Stimulated activated CD4-positive, alpha-beta T cell treated with anti-CD3 and anti-CD28 coated beads, Interleukin-15, amount 100 ng/mL, for 1 hour (primary cell): ENCODE results near the gene IMMP2L.
"Not testable (repeated sequence)": the region's sequence is repeated elsewhere in the genome, so short reads cannot be mapped to it uniquely, and the experiment has no call there.

Experiments used
- DNase-seq, 2 donors: peaks; one replicate each; pipeline ENCODE4 v3.0.0-alpha.2; 2020; ENCODE audit warnings: low read depth in 1 of 2, low spot score in 1 of 2

Gene IMMP2L

DNA sequence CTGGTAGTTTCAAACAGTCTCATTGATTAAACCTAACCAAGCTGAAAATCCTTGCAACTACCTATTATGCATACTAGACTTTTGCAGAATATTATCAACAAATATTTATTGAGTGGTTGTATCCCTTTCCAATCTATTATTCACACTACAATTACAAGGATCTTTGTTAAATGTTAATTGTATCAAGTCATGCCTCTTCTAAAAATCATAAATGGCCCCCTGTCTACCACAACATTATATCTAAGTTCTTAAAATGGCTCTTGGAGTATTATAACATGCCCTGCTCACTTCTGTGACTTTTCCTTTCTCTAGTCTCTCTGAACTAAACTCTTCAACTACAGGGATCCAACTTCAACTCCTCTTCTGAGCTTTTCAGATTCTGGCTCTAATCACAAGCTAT lies 219.3 kb downstream of the IMMP2L start:
- no peak for DNase-seq

DNA sequence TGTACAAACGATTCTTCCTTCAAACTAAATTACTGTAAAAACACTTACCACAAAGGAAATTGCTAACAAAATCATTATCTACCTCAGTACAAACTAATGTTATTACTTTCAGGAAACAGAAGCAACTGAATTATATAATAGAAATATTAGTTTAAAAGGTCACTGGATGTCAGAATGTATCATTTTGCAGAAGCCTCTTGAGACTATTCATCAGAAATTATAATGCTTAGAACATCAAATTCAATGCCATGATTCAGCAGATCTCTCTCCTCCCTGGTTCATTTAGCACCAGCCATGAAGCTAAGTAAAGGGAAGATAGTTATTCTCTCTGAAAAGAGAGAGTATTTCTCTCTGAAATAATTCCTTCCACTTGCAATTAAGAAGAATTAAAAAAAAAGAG lies 223.3 kb downstream of the IMMP2L start:
- DNase-seq: no peak

DNA sequence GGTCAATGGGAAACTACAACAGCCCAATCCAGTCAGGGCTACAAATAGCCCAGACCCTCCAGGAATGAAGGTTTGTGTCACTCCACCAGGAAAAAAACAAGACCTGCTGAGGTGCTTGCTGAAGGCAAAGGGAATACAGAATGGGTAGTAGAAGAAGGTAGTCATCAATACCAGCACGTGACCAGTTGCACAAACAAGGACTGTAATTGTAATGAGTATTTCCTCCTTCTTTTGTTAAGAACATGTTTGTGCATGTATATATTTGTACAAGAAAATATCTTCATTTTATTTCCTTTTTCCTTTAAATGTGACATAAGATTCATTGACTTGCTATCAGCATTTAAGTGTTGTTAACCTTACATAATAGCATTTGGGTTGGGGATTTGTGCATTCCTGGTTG lies 229.3 kb downstream of the IMMP2L start:
- no peak for DNase-seq

DNA sequence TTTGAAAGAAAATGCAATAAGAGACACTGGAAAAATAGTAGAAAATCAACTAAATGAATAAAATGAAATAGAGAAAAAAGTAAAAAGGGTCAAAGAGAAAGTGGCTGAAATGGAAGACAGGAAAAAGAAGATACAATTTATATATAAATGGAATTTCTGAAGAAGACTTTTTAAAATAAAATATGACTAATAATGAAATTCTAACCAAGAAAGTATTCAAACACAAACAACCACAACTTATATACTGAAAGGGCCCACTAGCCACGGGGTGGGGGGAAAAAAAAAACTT lies 232.1 kb downstream of the IMMP2L start:
- DNase-seq: no peak

DNA sequence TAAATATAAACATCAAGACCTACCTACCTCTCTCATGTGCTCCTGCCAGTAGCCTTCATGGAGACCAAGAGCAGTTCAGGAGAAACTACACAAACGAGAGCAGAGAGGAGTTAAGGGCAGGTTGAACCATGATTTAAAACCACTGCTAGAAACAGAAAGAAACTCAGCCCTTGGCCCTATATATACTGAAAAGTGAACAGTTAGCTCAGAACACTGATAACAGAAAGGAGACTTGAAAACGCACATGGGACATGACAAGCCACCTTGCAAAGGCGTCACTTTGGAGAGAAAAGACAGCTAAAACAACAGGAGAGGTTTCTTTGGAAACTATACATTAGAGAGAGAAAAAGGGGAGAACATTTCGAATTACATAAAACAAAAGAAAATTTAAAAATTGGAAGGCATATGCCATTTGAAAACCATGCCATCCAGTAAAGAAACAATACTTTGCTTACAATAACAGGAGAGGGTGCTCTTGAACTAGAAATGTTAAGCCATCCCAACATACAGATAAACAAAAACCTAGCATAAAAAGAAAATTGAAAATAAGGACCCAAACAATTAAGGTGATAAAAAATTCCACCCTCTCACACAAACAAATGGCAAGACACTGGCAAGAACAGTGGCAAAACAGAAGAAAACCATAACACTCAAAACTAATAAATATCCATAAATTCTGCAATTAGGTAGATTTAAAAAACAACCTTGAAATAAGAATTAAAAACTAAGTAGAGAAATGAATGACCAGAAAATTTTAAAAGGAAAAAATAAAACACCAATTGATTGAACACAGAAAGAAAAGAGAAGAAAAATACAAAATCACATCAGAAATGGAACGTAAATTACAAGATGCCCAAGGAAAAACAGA lies 232.7 kb downstream of the IMMP2L start:
- no peak for DNase-seq

DNA sequence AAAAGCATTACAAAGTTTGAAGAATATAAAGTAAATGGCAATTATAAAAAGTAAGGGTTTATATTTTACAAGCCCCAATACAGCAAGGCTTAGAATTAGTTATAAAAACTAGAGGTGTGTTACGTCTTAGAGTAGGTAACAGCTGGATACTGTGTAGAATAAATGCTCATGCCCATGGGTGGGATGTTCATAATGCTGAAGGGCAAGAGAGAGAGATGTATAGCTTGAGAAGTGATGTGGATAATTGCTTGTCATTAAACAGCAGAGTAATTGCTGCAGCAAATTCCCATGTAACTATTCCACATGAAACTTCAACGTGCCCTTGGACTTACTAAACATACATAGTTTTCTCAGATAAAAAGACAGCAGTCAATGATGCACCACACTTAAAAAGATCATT lies 233.8 kb downstream of the IMMP2L start:
- no peak for DNase-seq

DNA sequence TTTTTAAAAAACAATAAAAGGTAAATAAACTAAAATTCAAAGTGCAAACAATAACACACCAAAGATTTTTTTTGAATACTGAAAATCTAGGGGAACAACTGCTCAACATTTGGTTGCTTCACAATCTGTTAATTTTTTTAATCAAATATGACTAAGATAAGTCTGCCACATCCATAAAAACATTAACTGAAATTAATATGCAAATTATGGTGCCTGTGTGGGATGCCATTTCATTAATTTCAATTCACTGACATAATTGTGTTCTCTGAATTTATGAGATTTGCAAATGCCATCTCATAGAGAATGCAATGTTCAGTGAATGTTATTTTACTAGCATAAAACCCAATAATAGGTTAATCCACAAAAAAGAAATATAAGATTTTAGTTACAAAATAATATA lies 237.5 kb downstream of the IMMP2L start:
- DNase-seq: no peak

DNA sequence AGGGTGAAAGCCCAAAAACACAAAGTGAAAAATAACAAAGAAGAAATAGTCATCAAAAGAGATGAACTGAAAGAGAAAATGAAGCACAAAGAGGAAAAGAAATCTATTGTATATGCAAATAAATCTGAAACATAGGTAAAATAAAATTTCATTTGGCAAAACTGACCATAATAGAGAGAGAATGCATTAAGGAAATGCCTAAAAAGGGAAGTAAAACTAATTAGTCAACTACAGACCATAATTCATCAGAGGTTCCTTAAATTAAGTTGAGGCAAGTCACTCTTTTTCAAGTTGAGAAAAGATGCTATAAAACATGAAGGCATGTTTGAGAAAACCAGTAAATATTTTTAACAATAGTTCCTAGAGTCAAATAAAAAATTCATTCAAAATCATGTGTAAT lies 238.1 kb downstream of the IMMP2L start:
- no peak for DNase-seq

DNA sequence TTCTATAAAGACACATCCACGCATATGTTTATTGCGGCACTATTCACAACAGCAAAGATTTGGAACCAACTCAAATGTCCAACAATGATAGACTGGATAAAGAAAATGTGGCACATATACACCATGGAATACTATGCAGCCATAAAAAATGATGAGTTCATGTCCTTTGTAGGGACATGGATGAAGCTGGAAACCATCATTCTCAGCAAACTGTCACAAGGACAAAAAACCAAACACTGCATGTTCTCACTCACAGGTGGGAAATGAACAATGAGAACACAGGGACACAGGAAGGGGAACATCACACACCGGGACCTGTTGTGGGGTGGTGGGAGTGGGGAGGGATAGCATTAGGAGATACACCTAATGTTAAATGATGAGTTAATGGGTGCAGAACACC lies 238.6 kb downstream of the IMMP2L start:
- DNase-seq: not testable (repeated sequence)

DNA sequence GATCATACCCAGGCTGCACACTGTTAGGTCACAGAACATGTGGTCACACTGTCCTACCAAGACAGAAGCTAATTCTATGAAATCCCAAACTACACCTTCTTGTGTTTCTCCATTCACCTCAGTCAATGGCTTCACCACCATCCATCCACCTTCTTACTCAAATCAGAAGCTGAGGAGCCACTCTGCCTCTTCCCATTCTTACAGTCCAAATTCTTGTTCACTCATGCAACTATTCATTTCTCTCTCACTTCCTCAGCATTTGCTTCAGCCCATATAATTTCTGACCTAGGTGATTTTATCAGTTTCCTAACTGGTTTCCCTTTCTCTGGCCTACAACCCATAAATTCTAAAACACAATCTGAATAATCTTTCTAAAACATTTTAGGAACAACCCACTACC lies 242.2 kb downstream of the IMMP2L start:
- DNase-seq: no peak

DNA sequence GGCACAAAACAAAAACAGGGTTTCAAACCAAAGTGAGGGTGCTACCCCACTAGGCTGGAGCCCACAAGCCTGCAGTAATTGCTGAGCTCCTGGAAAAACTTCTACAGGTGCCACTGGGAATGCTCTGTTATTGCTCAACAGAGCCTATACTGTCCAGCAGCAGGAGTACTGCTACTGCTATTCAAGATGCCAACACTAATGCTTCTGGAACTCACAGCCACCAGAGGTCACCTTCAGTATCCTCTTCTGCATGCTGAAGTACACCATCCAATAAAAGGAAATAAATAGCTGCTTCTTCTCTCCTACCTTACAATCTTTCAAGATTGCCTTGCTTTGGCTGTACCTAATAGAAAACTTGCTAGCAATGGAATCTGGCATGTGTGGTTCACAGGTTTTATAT lies 249.3 kb downstream of the IMMP2L start:
- no peak for DNase-seq

DNA sequence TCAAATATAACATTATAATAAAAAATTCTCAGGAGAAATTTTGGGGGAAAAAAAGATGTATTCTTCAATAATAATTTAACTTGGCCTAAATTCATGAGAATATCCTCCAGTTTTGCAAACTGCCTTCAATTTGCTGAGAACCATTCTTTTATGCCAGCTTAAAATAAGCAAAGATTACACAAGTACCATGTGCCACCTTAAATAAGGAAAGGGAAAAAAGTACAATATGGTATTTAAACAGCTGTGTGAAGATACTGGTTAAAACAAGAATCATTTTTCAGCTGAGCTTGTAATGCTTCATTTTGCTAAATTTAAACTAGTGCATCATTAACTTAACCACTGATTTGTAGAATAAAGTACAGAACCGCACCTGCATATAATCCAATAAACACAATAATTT lies 253.6 kb downstream of the IMMP2L start:
- DNase-seq: no peak

DNA sequence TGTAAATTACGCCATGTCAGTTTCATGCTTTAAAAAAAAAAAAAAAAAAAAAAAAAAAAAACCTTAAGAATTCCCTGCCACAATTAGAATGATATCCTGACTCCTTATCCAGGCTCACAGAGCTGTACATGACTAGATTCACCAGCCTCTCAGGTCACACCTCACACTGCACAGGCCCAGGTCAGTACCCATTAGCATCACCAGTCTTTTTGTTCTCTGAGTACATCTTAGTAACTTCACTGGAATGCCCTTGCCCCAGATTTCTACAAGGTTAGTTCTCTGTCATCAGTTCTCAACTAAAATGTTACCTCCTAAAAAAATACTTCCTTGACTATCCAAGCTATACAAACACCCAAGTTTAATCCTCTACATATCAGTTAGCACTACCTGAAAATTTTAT lies 260.4 kb downstream of the IMMP2L start:
- DNase-seq: no peak

DNA sequence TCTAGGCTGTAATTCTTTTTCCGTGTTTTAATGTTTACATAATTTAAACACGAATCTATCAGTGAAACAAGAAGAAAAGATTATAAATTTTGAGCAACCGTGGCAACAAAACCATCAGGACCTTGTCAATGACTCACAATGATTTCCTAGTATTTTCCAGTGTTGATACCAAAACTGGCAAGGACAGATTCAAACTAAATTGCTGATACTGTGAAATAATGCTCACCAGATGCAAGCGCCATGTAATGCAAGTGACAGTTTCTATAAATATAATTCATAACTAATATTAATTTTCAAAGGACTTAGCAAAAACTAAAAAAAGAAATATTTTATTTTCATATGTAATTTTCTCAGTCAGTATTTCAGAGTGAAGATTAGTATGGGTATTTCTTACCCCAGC lies 267.8 kb downstream of the IMMP2L start:
- no peak for DNase-seq

DNA sequence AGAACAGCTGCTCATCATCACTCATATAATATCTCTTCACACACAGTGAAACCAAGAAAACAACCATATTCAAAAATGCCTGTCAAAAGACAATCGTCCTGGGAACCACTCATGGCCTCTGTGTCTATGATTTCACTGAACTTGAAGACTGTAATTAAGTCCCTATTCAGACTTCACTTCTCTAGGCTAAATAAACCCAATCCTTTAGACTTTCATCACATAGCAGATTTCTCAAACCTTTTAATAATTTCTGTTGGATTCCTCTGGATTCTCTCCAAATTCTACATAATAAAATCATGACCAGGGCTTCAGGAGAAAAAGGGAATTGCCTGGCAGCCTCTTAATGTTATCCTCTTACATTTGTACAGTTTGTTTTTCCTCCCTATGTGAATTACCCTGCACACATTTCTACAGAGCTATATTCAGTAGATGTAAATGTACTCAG lies 270.2 kb downstream of the IMMP2L start:
- DNase-seq: no peak

DNA sequence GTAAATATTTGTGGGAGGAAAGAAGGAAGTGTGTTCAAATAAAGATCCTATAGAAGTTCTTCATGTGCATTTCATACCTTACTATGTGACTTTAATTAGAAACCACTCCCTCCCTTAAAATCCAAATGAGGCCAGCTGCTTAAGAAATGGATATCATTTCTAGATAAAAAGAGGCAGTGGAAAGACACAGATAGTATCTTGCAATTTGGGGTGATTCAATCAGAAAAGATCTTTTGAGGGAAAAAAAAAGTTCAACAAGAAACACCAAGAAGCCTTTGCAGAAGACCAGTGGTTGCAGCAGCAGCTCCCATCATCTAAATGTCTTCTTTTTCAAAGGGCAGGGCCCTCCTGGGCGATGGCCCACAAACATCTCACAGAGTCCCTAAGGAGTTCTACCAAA lies 271.3 kb downstream of the IMMP2L start:
- DNase-seq: no peak

DNA sequence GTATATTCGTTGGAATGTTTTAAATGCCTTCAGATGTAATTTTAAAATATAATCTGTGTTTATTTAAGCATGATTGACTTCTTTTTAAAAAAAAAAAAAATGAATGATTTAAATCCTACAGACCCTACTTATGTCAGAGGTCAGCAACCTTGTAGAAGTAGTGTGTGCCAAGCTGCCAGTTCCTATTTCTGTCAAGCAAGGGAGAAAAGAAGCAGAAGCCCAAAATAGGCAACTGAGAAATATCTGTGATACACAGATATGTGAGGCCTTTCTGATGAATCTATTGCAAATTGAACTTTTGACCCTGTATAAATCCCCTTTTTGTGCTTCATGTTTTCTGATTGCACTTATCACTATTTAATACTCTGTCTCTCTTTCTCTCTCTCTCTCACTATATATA lies 271.9 kb downstream of the IMMP2L start:
- DNase-seq: no peak

DNA sequence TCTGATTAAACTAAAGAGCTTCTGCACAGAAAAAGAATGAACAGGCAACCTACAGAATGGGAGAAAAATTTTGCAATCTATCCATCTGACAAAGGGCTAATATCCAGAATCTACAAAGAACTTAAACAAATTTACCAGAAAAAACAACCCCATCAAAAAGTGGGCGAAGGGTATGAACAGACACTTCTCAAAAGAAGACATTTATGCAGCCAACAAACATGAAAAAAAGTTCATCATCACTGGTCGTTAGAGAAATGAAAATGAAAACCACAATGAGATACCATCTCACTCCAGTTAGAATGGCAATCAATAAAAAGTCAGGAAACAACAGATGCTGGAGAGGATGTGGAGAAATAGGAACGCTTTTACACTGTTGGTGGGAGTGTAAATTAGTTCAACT lies 273.9 kb downstream of the IMMP2L start:
- not testable (repeated sequence) for DNase-seq

DNA sequence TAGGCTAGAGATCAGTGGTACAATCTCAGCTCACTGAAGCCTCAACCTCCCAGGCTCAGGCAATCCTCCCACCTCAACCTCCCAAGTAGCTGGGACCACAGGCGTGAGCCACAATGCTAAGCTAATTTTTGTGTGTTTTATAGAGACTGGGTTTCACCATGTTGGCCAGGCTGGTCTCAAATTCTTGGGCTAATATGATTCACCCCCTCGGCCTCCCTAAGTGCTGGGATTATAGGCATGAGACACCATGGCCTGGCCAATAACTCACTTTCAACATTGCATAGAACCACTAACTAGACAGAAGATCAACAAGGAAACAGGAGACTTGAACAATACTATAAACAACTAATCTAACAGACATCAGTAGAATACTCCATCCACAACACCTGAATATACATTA lies 279.7 kb downstream of the IMMP2L start:
- no peak for DNase-seq

DNA sequence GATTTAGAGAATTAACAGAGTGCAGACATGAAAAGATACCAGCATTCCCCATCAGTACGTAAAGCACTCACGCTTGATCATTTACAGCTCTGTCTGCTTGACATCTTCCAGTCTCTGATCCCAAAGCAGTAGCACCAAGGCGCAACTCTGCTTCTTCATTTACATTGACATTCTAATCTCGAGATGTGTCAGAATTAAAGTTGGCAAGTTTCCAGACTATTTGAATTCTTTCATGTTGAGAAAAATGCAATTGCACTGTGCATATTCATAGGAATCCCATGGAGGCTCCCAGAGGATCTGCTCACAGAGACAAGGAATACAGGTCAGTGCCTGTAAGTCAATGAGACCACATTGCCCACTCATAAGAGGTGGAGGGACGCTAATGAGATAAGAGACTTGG lies 287.4 kb downstream of the IMMP2L start:
- DNase-seq: no peak

DNA sequence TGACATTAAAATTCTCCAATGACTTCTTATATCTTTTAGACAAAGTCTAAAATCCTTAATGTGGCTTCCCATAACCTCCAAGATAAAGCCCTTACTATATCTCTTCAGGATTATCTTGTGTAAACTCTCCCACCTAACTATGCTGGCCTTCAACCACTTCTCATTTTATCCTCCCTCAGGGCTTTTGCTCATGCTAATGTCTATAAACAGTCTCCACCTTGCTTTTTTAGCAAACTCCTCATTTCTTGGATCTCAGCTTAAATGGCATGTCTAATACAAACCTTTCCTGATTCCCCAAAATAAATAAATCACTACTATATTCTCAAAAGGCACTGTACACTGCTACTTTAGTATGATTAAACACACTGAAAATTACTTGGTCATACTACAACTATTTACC lies 290.2 kb downstream of the IMMP2L start:
- DNase-seq: no peak

DNA sequence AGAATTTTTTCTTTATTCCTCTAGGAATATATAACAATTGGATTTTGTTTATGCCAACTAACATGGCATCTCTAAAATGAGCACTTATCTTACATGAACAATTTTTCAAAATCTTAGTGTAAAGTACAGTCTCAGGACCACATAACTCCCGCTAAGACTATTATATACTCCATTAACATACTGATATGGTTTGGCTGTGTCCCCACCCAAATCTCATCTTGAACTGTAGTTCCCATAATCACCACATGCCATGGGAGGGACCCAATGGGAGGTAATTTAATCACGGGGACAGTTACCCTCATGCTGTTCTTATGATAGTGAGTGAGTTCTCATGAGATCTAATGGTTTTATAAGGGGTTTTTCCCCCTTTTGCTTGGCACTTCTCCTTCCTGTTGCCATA lies 291.5 kb downstream of the IMMP2L start:
- DNase-seq: not testable (repeated sequence)

DNA sequence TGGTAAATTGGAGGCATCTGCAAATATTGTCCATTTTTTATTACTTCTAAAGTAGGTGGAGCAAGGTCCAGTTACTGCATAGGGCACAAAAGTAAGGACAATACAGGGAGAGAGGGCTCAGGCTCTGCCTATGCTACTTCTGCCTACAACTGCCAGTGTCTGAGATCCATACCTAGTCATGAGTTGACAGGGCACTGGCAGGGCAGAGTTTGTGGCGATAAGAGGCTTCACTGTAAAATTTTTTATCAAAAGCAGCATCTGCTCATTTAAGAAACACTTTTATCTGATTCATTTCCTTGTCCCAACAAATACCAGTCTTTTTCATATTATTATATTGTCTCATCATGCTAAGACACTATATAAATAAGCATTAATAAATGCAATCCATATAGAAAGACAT lies 293.4 kb downstream of the IMMP2L start:
- no peak for DNase-seq

DNA sequence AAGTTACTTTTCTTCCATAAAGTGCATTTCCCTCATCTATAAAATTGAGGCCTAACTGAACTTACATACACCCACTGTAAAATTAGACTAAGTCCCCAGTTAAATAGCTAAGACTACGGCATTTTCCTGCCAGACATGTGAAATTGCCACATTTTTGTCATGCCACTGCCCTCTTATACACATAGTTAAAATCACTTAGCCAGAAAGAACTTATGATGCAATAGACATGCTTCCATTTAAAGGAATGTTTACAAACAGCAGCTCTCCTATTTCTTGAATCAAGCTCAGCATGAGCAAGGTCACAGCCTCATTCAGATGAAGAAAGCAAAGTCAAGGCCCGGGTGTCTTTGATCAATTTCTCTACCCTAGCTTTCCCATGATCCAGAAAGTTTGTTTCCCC lies 295.7 kb downstream of the IMMP2L start:
- no peak for DNase-seq
